GM21529 (cell line): ENCODE data around the gene SMARCC1.

Experiments
- ATAC-seq: cut with Tn5 transposase; IDR thresholded peaks from one replicate; pipeline ENCODE4 v1.9.1; 2021; ENCODE audit not compliant: unreplicated experiment

Gene SMARCC1

DNA sequence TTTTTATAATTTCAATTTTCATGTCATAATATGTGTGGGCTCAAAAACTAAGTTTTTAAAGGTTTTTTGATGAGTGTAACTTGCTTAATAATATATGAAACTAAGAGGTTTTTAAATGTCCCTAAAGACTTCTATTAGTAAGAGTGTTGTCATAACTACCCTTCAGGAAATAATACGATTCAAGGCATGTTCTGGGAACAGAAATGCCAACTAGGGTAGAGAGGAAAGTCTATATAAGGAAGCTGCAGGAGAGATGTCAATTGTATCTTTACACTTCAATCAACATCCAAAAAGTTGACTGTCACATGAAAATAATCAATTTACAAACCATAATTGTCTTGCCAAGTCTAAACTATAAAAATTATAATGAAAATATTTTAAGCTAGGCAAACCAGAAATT is 76.3 kb downstream of the SMARCC1 start:
- ATAC-seq: no peak

GRCh38 chr3:47704237-47704612 is 77.5 kb downstream of the SMARCC1 start:
- ATAC-seq: no peak

DNA sequence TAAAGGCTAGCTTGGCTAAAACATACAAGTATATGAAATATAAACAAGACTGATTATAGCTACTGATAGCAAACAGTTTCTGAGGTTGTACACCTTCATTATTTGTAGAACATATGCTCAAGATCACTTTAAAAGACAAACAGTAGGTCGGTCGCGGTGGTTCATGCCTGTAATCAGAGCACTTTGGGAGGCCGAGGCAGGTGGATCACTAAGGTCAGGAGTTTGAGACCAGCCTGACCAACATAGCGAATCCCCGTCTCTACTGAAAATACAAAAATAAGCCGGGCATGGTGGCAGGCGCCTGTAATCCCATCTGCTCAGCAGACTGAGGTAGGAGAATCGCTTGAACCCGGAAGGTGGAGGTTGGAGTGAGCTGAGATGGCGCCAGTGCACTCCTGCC is 80.3 kb downstream of the SMARCC1 start:
- no peak for ATAC-seq

- no peak for ATAC-seq
Observed at GRCh38 chr3:47692158-47692557, 89.5 kb downstream of the SMARCC1 start.

- ATAC-seq: no peak
Observed at GRCh38 chr3:47688488-47688887, 93.2 kb downstream of the SMARCC1 start.

DNA sequence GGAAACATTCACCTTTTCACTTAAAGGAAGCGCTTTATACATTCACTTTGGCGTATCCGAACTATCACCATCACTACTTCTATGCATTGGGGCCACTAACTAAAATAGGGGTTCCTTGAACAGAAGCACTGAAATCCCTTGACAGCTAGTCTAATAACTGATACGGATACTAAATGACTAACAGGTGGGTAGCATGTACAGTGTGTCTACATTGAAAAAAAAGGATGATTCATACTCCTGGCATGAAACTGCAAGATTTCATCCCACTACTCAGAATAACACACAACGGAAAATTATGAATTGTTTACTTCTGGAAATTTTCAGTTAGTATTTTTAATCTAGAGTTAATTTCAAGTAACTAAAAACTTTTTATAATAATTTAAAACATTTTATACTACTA is 96.7 kb downstream of the SMARCC1 start:
- ATAC-seq: no peak

GRCh38 chr3:47681016-47681415 is 100.7 kb downstream of the SMARCC1 start:
- no peak for ATAC-seq

DNA sequence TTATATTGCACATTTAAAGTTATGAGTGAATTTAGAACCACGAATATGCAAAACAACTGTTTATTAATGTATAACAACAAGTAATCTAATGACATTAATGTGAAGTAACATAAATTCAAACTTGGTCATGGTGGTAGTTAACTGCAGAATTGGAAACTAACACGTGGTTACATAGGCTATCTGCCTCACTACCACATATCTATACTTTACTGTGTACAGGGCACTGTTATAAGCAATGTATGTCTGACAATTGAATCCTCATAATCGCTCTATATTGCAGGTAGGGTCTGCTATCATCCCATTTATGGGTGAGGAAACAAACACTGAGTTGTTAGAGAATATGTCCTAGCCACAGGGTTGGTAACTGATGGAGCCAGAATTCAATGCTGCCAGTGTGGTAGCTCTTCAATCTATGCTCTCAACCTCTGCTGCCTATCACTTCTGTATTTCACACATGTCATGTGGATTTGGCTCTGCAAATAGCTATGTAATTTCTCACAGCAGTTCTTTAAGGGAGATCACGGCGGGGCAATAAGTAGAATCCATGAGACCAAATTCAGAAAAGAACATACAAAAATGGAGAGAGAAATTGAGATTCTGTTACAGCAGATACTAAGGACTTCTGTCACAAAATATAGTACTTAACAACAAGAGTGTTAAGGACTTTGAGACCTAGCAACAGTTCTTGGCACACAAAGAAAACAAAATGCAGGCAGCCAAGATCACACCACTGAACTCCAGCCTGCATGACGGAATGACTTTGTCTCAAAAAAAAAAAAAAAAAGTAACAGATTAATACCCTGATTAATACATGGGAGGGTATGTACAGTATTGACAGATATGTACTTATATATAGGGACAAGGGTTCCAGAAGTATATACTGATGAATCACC is 103.0 kb downstream of the SMARCC1 start:
- no peak for ATAC-seq

GRCh38 chr3:47669026-47669749 is 112.5 kb downstream of the SMARCC1 start:
- no peak for ATAC-seq

GRCh38 chr3:47666118-47666517 is 115.6 kb downstream of the SMARCC1 start:
- no peak for ATAC-seq

- ATAC-seq: no peak
Observed at GRCh38 chr3:47664519-47664918, 117.2 kb downstream of the SMARCC1 start.

DNA sequence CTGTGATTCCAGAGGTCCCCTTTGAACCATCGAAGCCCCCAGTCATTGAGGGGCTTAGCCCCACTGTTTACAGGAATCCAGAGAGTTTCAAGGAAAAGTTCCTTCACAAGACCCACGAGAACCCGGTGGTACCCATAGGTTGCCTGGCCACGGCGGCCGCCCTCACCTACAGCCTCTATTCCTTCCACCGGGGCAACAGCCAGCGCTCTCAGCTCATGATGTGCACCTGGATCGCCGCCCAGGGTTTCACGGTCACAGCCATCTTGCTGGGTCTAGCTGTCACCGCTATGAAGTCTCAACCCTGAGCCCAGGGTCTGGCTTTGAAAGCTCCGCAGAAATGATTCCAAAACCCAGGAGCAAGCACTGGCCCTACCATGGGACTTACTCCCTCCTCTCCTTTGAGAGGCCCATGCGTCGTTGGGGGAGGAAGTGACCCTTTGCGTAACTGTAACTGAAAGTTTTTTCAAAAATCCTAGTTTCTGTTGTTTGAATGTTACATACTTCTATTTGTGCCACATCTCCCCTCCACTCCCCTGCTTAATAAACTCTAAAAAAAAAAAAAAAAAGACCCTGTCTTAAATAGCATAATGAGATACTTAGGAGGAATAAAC is 118.0 kb downstream of the SMARCC1 start:
- no peak for ATAC-seq

DNA sequence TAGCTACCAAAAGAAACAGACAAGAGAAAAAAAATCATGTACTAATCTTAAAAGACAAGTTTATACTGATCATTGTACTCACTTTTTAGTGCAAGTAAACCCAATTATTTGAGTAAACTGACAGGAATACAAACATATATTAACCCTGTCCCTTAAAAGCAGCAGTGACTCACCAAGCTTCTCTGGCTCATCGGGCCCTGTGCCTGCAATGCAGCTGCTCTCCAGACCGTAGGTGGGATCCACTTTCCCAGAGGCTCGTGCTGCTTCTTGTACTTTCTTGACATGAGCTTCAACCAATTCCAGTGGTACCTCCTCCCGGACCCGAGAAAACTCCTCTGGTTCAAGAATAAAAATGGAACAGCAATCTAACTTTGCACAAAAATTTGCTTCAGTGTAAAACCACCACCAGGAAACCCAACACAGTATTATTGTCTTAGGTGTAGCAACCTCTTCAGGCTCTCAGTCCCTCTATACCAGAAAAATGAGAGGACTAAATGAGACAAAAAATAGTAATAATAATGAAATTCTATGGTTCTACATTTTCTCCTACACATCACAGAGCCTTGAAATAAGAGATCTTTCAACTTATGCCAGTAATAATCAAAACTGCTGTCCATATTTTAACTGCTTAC is 120.5 kb downstream of the SMARCC1 start:
- ATAC-seq: no peak

- ATAC-seq: no peak
Observed at GRCh38 chr3:47658444-47658843, 123.2 kb downstream of the SMARCC1 start.

- no peak for ATAC-seq
Observed at GRCh38 chr3:47652142-47652541, 129.6 kb downstream of the SMARCC1 start.

DNA sequence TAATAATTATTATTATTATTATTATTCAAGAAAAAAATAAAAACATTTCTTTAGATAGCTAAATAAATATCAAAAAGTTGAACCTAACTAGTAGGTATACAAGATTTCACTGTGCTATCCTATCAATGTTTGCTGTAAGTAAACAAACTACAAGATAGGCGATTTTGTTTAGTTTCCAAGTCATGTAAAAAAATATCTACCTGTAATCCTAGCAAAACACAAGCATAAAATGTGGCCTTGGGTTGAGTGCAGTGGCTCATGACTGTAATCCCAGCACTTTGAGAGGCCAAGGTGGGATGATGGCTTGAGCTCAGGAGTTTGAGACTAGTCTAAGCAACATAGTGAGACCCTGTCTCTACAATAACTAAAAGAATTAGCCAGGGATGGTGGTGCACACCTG is 131.4 kb downstream of the SMARCC1 start:
- ATAC-seq: no peak

GRCh38 chr3:47647550-47647949 is 134.1 kb downstream of the SMARCC1 start:
- ATAC-seq: no peak

DNA sequence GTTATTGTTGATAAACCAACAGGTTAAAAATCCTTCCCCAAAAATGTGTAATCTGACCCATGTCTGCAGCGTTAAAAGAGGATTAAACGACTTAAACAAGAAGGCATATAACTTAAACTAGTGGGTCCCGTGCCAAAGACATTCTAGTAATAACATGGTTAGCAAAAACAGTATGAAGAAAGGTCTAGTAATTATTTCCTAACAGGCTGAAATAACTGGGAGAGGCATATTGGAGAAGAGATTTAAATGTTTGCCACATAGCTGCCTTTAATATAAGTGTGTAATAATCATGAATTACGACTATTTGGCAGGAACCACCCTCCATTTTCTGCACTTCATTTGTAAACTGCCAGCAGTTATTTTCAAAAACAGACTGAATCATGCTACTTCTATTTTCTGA is 135.3 kb downstream of the SMARCC1 start:
- no peak for ATAC-seq

- ATAC-seq: no peak
Observed at GRCh38 chr3:47645551-47645950, 136.1 kb downstream of the SMARCC1 start.

DNA sequence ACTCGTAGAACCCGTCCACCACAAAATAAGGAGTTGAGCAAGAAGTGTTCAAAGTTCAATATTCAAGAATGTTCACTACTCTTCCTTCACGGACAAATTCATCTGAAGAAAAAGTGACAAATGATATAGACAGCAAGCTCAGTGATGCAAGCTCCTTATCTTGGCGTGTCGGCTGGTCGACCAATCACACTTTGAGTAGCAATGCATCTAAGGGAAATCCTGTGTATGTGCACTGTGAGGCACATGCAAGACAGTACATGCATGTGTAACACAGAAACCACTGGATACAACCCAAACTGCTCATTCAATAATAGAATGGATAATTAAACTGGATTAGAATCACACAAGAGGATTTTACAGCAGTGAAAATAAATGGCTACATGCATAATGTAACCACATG is 138.6 kb downstream of the SMARCC1 start:
- no peak for ATAC-seq

DNA sequence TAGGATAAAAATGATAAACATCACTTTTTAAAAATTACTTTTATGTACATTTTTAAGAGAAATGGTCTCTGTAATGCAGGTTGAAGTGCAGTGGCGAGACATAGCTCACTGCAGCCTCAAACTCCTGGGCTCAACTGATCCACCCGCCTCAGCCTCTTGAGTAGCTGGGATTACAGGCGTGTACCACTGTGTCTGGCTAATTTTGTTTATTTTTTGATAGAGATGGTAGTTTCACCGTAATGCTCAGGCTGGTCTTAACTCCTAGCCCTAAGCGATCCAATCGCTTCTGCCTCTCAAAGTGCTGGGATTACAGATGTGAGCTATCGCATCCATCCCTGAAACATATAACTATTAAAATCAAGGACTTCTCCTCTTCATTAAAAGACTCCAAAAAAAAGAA is 140.0 kb downstream of the SMARCC1 start:
- no peak for ATAC-seq
